Karpas-422 (cell line): ENCODE data around the gene ELF1. TPM values are rescaled to one million over a fixed set of nuclear protein-coding genes. Genes with fewer than 3 reads are reported as not detected.

Source experiments
- DNase-seq: peaks from one replicate; pipeline ENCODE4 v3.0.0-alpha.2; 2015
- H2AFZ ChIP-seq: fragments of 200-600 bp; sonication (generic); 2 replicates; pipeline ENCODE4 v1.6.1; 2014; ENCODE audit warnings: antibody characterized with exemption, low read length, mixed read lengths
- H3K27ac ChIP-seq: fragments of 200-600 bp; sonication (generic); 2 replicates; pipeline ENCODE4 v1.5.1; 2014; ENCODE audit warnings: mild to moderate bottlenecking, low read length, moderate library complexity
- H3K27me3 ChIP-seq: fragments of 200-600 bp; sonication (generic); 2 replicates; pipeline ENCODE4 v1.6.1; 2014; ENCODE audit warnings: low read length, mixed read lengths
- H3K36me3 ChIP-seq: fragments of 200-600 bp; sonication (generic); 2 replicates; pipeline ENCODE4 v1.6.1; 2014; ENCODE audit warnings: low read length, mixed read lengths; ENCODE audit not compliant: insufficient read depth
- H3K4me1 ChIP-seq: fragments of 200-600 bp; sonication (generic); 2 replicates; pipeline ENCODE4 v1.6.1; 2014; ENCODE audit warnings: mild to moderate bottlenecking, low read length, mixed read lengths
- H3K4me2 ChIP-seq: fragments of 200-600 bp; sonication (generic); 2 replicates; pipeline ENCODE4 v1.6.1; 2014; ENCODE audit warnings: low read length, low read depth, mild to moderate bottlenecking; ENCODE audit not compliant: poor library complexity, severe bottlenecking
- H3K4me3 ChIP-seq: fragments of 200-600 bp; sonication (generic); 2 replicates; pipeline ENCODE4 v1.5.1; 2014; ENCODE audit warnings: mild to moderate bottlenecking, antibody characterized with exemption, low read length, mixed read lengths
- H3K79me2 ChIP-seq: fragments of 200-600 bp; sonication (generic); 2 replicates; pipeline ENCODE4 v1.6.1; 2014; ENCODE audit warnings: mild to moderate bottlenecking, low read length, mixed read lengths
- H3K9ac ChIP-seq: fragments of 200-600 bp; sonication (generic); 2 replicates; pipeline ENCODE4 v1.6.0; 2014; ENCODE audit warnings: low read length
- H3K9me2 ChIP-seq: fragments of 200-600 bp; sonication (generic), shearing (Covaris generic); replicated peaks from 2 replicates; pipeline ENCODE4 v1.6.0; 2014; ENCODE audit warnings: mild to moderate bottlenecking, low read length, moderate library complexity; ENCODE audit not compliant: insufficient read depth
- H3K9me3 ChIP-seq: fragments of 300-700, 200-600 bp; sonication (generic); 2 replicates; pipeline ENCODE4 v1.6.1; 2014; ENCODE audit warnings: low read length, mixed read lengths
- H4K20me1 ChIP-seq: fragments of 200-600 bp; sonication (generic); 2 replicates; pipeline ENCODE4 v1.6.1; 2014; ENCODE audit warnings: mild to moderate bottlenecking, antibody characterized with exemption, low read length, low read depth; ENCODE audit not compliant: insufficient read depth
- total RNA-seq: library from RNA; depleted of rRNA; stranded (reverse); fragments of >200 nt; shearing (Covaris generic); gene quantifications from 2 replicates; pipeline ENCODE4 v1.2.3, GENCODE V29; 2014; ENCODE audit warnings: low replicate concordance

The ELF1 gene
- total RNA-seq, 1 experiment from 2014 or later = 84.0 TPM

DNA sequence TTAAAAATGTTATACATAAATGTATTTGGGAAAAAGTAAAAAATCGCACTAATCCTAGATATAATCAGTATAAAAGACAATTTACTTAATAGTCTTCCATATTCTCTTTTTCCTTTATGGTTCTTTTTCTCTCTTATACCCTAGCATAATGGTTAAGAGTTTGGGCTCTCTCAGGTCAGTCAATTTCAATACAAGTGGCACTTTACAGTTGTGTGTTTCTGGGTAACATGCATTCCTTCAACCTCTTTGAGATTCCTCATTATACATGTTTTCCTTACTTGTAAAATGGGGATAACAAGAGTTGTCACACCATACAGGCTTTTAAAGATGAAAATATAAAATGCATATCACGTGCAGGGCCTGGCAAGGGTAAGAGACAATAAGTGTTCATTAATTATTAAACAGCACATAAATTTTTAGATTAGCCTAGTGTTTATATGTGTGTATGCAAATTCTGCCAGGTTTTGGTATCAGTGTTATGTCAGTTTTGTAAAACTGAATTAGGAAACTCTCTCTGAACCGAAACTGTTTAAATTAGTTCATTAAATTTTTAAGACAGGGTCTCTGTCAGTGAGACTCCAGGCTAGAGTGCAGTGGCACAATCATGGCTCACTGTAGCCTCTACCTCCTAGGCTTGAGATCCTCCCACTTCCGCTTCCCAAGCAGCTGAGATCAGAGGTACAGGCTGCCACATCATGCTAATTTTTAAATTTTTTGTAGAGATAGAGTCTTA, 49.8 kb downstream of the ELF1 start:
- Histone ChIP-seq H4K20me1 (0 out of 2 replicates have a peak, but pooled peaks cover 6% of the 10 kb centered on the region), H3K4me2 (peak overlapping the region; percentile 46), H3K27ac (peak overlapping the region; percentile 35; the same call in 1 of the 2 replicates), H3K4me3 (no peak overlapping the region), H3K4me1 (peaks cover 95% of the 10 kb centered on the region), H3K27me3 (no peaks in the 10 kb centered on the region), H3K9me3 (no peaks in the 10 kb centered on the region), H3K9ac (no peak overlapping the region), H3K9me2 (no peaks in the 10 kb centered on the region), H3K79me2 (peaks cover 100% of the 10 kb centered on the region), H2AFZ (no peak overlapping the region), H3K36me3 (peaks cover 14% of the 10 kb centered on the region; the same call in 1 of the 2 replicates)
- no peak for DNase-seq

DNA sequence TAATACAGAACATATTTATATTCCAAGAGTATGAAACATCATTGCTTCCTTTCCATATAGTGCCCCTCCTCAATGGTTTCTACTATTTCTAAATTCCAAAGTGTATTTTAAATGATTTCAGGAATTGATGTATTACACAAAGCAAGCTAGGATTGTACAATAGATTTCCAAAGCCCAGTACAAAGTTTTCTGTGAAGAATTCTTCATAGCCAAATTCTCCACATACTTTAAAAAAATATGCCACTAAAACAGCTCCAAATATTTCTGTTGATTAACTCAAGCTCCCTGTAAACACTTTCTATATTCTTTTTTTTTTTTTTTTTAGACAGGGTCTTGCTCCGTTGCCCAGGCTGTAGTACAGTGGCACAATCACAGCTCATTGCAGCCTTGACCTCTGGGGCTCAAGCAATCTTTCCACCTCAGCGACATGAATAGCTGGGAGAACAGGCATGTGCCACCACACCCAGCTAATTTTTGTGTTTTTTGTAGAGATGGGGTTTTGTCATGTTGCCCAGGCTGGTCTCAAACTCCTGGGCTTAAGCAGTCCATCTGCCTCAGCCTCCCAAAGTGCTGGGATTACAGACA, 50.6 kb downstream of the ELF1 start:
- no peak overlapping the region for H3K4me2 ChIP-seq
- H3K27me3 ChIP-seq = no peaks in the 10 kb centered on the region
- H3K27ac ChIP-seq = peak overlapping the region; percentile 15; the same call in 1 of the 2 replicates
- H3K79me2 ChIP-seq = peaks cover 100% of the 10 kb centered on the region
- 0 out of 2 replicates have a peak, but pooled peaks cover 6% of the 10 kb centered on the region for H4K20me1 ChIP-seq
- no peak overlapping the region for H2AFZ ChIP-seq
- no peak overlapping the region for H3K9ac ChIP-seq
- H3K36me3 ChIP-seq = peaks cover 14% of the 10 kb centered on the region; the same call in 1 of the 2 replicates
- no peaks in the 10 kb centered on the region for H3K9me2 ChIP-seq
- no peak overlapping the region for H3K4me3 ChIP-seq
- no peaks in the 10 kb centered on the region for H3K9me3 ChIP-seq
- H3K4me1 ChIP-seq = peaks cover 95% of the 10 kb centered on the region
- no peak for DNase-seq

DNA sequence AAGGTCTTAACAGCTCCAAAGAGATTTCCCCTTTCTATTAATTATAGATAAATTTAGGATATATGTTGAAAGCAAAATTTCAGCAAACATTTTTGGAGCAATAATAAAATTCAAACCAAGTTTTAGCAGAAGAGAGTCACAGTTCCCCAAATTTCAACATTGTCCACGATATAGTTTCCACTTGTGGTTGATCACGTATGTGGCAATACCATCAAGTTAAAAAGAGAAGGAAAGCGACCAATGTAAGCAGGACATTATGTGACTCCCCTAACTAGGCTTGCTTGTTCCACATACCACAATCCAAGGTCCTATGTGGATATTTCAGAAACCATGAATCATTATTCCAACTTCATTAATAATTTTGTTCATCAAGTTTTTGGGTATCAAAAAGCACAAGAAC, 52.8 kb downstream of the ELF1 start:
- Histone ChIP-seq H3K36me3 (peaks cover 8% of the 10 kb centered on the region; the same call in 1 of the 2 replicates), H3K9ac (no peak overlapping the region), H3K27me3 (no peaks in the 10 kb centered on the region), H3K4me1 (peaks cover 95% of the 10 kb centered on the region), H3K4me3 (no peak overlapping the region), H3K79me2 (peaks cover 99% of the 10 kb centered on the region), H2AFZ (no peak overlapping the region), H3K9me3 (no peaks in the 10 kb centered on the region), H3K4me2 (peak overlapping the region; percentile 28), H3K27ac (peak overlapping the region; percentile 52), H4K20me1 (peaks cover 9% of the 10 kb centered on the region; the same call in 1 of the 2 replicates), H3K9me2 (no peaks in the 10 kb centered on the region)
- no peak for DNase-seq

DNA sequence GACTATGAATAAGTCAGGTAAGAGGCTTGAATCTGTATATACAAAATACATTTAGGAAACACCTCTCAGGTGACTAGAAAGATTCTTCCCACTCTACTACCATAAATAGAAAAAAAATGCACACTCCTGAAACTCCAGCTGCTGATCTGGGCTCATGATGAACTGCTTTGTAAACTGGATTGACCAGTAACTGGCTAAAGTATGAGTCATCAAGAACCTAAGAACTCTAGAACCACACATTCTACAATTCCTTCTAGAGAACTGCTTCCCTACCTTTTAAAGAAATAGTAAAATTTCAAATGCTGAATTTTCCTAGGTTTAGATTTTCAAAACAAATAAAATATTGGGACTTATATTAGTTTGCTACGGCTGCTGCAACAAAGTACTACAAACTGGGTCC, 55.2 kb downstream of the ELF1 start:
- DNase-seq = no peak
- H3K4me1 ChIP-seq = peaks cover 79% of the 10 kb centered on the region
- H4K20me1 ChIP-seq = peaks cover 9% of the 10 kb centered on the region; the same call in 1 of the 2 replicates
- no peaks in the 10 kb centered on the region for H3K27me3 ChIP-seq
- no peak overlapping the region for H2AFZ ChIP-seq
- no peaks in the 10 kb centered on the region for H3K9me3 ChIP-seq
- H3K4me2 ChIP-seq = peak overlapping the region; percentile 80
- no peak overlapping the region for H3K9ac ChIP-seq
- H3K9me2 ChIP-seq = no peaks in the 10 kb centered on the region
- H3K79me2 ChIP-seq = peaks cover 98% of the 10 kb centered on the region
- H3K27ac ChIP-seq = peak overlapping the region; percentile 94
- peaks cover 16% of the 10 kb centered on the region for H3K36me3 ChIP-seq
- H3K4me3 ChIP-seq = no peak overlapping the region; the same call in 1 of the 2 replicates

DNA sequence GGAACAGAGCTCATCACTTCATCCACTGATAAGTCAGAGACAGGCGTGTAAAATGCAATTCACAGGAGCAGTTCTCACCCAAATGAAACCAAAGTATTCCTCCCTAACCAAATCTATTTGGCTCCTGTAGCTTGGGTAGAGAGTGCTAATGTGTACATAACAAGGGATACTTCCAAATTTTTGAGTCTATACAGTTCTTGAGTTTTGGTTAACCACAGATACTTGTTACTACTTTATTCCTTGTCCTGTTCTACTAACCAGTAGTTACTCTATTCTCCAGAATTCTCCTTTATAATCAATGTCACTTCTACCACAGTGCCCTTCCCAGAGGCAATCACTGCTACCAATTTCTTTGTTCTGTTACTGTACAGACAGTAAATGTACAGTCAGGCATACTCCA, 57.3 kb downstream of the ELF1 start:
- Histone ChIP-seq H3K4me1 (peaks cover 64% of the 10 kb centered on the region), H2AFZ (no peak overlapping the region), H3K4me2 (peak overlapping the region; percentile 80), H3K36me3 (peaks cover 30% of the 10 kb centered on the region), H3K79me2 (peaks cover 93% of the 10 kb centered on the region), H3K4me3 (peak overlapping the region; percentile 52), H3K27ac (peak overlapping the region; percentile 94), H3K9me2 (no peaks in the 10 kb centered on the region), H3K9me3 (no peaks in the 10 kb centered on the region), H3K27me3 (no peaks in the 10 kb centered on the region), H3K9ac (peak overlapping the region; percentile 65), H4K20me1 (peaks cover 9% of the 10 kb centered on the region; the same call in 1 of the 2 replicates)
- no peak for DNase-seq

DNA sequence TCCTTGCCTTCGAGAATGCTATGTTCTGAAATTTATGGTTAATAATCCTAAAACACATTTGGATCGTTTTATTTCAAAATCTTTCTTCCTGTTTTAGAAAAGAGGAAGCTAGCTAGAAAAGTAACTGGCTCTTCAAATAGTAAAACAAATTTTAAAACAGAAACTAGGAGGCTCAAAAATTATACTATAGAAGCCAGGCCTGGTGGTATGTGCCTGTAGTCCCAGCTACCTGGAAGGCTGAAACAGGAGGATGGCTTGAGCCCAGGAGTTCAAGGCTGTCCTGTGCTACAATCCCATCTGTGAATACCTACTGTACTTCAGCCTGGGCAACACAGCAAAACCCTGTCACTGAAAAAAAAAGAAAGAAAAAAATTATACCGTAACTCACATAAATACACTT, 57.9 kb downstream of the ELF1 start:
- peaks cover 4% of the 10 kb centered on the region; the same call in 1 of the 2 replicates for H4K20me1 ChIP-seq
- H3K4me3 ChIP-seq = peak overlapping the region; percentile 52
- peak; percentile 83 for DNase-seq
- peaks cover 87% of the 10 kb centered on the region for H3K79me2 ChIP-seq
- H3K4me2 ChIP-seq = peak overlapping the region; percentile 80
- peaks cover 58% of the 10 kb centered on the region for H3K4me1 ChIP-seq
- no peak overlapping the region for H2AFZ ChIP-seq
- H3K27ac ChIP-seq = peak overlapping the region; percentile 94
- H3K9me2 ChIP-seq = no peaks in the 10 kb centered on the region
- no peaks in the 10 kb centered on the region for H3K27me3 ChIP-seq
- peak overlapping the region; percentile 65 for H3K9ac ChIP-seq
- no peaks in the 10 kb centered on the region for H3K9me3 ChIP-seq
- peaks cover 30% of the 10 kb centered on the region for H3K36me3 ChIP-seq

DNA sequence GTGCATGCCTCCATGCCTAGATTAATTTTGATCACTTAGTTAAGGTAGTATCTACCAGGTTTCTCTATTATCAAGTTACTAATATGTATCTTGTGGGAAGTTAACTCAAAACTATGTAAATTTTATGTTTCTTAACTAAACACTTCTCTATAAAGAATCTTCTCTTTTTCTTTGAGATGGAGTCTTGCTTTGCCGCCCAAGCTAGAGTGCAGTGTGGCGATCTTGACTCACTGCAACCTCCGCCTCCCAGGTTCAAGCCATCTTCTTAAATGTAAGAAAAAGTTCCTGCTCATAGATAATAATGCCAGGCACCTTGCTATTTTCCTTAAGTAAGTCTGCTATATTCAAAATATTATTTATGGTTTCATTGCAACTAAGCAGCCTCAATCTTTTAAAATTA, 58.4 kb downstream of the ELF1 start:
- Histone ChIP-seq H3K36me3 (peaks cover 30% of the 10 kb centered on the region), H3K4me3 (no peak overlapping the region), H3K4me2 (peak overlapping the region; percentile 80), H3K9ac (0 out of 2 replicates have a peak overlapping the region, but pooled peaks have one; percentile 4), H3K79me2 (peaks cover 82% of the 10 kb centered on the region), H2AFZ (no peak overlapping the region), H3K9me3 (no peaks in the 10 kb centered on the region), H3K27me3 (no peaks in the 10 kb centered on the region), H3K9me2 (no peaks in the 10 kb centered on the region), H3K4me1 (peaks cover 53% of the 10 kb centered on the region), H3K27ac (peak overlapping the region; percentile 94), H4K20me1 (peaks cover 3% of the 10 kb centered on the region; the same call in 1 of the 2 replicates)
- DNase-seq = no peak

DNA sequence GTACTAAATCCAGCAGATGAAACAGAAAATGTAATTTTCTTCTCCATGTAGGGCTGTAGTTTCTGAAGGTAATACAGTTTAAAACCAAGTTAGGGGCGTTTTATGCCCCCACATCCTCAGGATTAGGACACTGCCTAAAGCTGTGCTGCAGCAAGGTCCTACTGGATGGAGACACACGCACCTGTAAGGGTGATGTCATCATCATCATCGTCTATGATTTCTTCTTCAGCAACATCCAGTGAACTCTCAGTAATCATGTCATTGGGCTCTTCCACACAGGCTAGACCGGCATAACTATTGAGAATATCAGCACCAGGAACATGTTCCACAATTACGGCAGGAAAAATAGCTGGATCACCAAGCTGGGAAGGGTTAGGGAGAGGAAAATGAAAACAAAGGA, 60.5 kb downstream of the ELF1 start:
- Histone ChIP-seq H3K4me2 (no peak overlapping the region), H3K79me2 (peaks cover 67% of the 10 kb centered on the region), H2AFZ (no peak overlapping the region), H3K9me2 (no peaks in the 10 kb centered on the region), H3K9me3 (no peaks in the 10 kb centered on the region), H3K4me1 (peaks cover 32% of the 10 kb centered on the region), H3K27ac (no peak overlapping the region), H3K36me3 (peaks cover 35% of the 10 kb centered on the region), H3K27me3 (no peaks in the 10 kb centered on the region), H4K20me1 (peaks cover 5% of the 10 kb centered on the region; the same call in 1 of the 2 replicates), H3K9ac (no peak overlapping the region), H3K4me3 (no peak overlapping the region)
- DNase-seq = no peak
